HEK293 (cell line): Measurements from ENCODE around the gene MS4A10.

Source experiments
- CTCF ChIA-PET: fragments of 350-600 bp; formaldehyde crosslinking; extraction: SDS; loops from one replicate; lab custom pipeline; 2021; ENCODE audit warnings: antibody characterized with exemption; lab: Yijun Ruan, JAX
- POLR2A ChIA-PET: fragments of 300-600 bp; formaldehyde crosslinking; extraction: SDS; loops from one replicate; lab custom pipeline; 2020; ENCODE audit warnings: antibody characterized with exemption, inconsistent platforms; lab: Yijun Ruan, JAX
- H3K27ac ChIP-seq: fragments of 200-500 bp; sonication (Bioruptor generic); 2 replicates; pipeline ENCODE4 v1.5.1; 2014; ENCODE audit warnings: low read depth, low read length, control low read depth, inconsistent platforms; ENCODE audit errors: extremely low read depth
- H3K36me3 ChIP-seq, 2 experiments: fragments of 200-500 bp in 1 of 2; sonication (Bioruptor generic) in 1 of 2; 1 replicate in 1 of 2; 2 replicates in 1 of 2; pipeline ENCODE4 v1.5.1; 2014 to 2017; ENCODE audit warnings: inconsistent platforms in 2 of 2, low read length in 2 of 2; ENCODE audit not compliant: control insufficient read depth in 2 of 2, insufficient read depth in 1 of 2
- H3K4me1 ChIP-seq: fragments of 200-500 bp; sonication (Bioruptor generic); 2 replicates; pipeline ENCODE4 v1.5.1; 2014; ENCODE audit warnings: mild to moderate bottlenecking, low read length, inconsistent platforms; ENCODE audit not compliant: control insufficient read depth, insufficient read depth
- H3K4me3 ChIP-seq: 2 replicates; pipeline ENCODE4 v1.5.1; 2011; ENCODE audit warnings: low read depth, mild to moderate bottlenecking, control low read depth, low read length, moderate library complexity
- H3K9me3 ChIP-seq: fragments of 200-500 bp; sonication (Bioruptor generic); 2 replicates; pipeline ENCODE4 v1.5.1; 2014; ENCODE audit warnings: low read depth, low read length, inconsistent platforms; ENCODE audit not compliant: control insufficient read depth, insufficient read depth
- IKZF3 ChIP-seq: fragments of 450-650 bp; IDR thresholded peaks from 2 replicates; pipeline ENCODE4 v1.5.0; 2018; ENCODE audit warnings: missing biosample characterization, mild to moderate bottlenecking, missing genetic modification characterization, moderate library complexity
- ZBTB17 ChIP-seq: fragments of 450-650 bp; formaldehyde crosslinking; IDR thresholded peaks from 2 replicates; pipeline ENCODE4 v1.5.1; 2016; ENCODE audit warnings: missing biosample characterization, missing genetic modification characterization
- ZFP3 ChIP-seq: fragments of 450-650 bp; formaldehyde crosslinking; IDR thresholded peaks from 2 replicates; pipeline ENCODE4 v1.5.1; 2016; ENCODE audit warnings: low read depth, missing biosample characterization, missing genetic modification characterization
- ZNF132 ChIP-seq: fragments of 450-650 bp; formaldehyde crosslinking; IDR thresholded peaks from 2 replicates; pipeline ENCODE4 v1.5.1; 2017; ENCODE audit warnings: missing biosample characterization, missing genetic modification characterization, borderline replicate concordance
- ZNF138 ChIP-seq: fragments of 450-650 bp; formaldehyde crosslinking; IDR thresholded peaks from 2 replicates; pipeline ENCODE4 v1.5.1; 2016; ENCODE audit warnings: missing biosample characterization, missing genetic modification characterization, borderline replicate concordance
- ZNF155 ChIP-seq: fragments of 450-650 bp; formaldehyde crosslinking; IDR thresholded peaks from 2 replicates; pipeline ENCODE4 v1.5.1; 2016; ENCODE audit warnings: missing biosample characterization, missing genetic modification characterization
- ZNF302 ChIP-seq: fragments of 450-650 bp; formaldehyde crosslinking; IDR thresholded peaks from 2 replicates; pipeline ENCODE4 v1.5.1; 2016; ENCODE audit warnings: missing biosample characterization, missing genetic modification characterization, low read depth
- ZNF311 ChIP-seq: fragments of 450-650 bp; formaldehyde crosslinking; IDR thresholded peaks from 2 replicates; pipeline ENCODE4 v1.5.1; 2017; ENCODE audit warnings: missing biosample characterization, missing genetic modification characterization, borderline replicate concordance
- ZNF404 ChIP-seq: fragments of 450-650 bp; formaldehyde crosslinking; IDR thresholded peaks from 2 replicates; pipeline ENCODE4 v1.5.1; 2017; ENCODE audit warnings: missing biosample characterization, missing genetic modification characterization
- ZNF776 ChIP-seq: fragments of 450-650 bp; formaldehyde crosslinking; IDR thresholded peaks from 2 replicates; pipeline ENCODE4 v1.5.0; 2017; ENCODE audit warnings: missing biosample characterization, missing genetic modification characterization, borderline replicate concordance
- ZNF777 ChIP-seq: fragments of 450-650 bp; formaldehyde crosslinking; IDR thresholded peaks from 2 replicates; pipeline ENCODE4 v1.5.1; 2017; ENCODE audit warnings: missing biosample characterization, missing genetic modification characterization, borderline replicate concordance
- TF ChIP-seq, protein P1 (sequence below): fragments of 450-650 bp; formaldehyde crosslinking; IDR thresholded peaks from 2 replicates; pipeline ENCODE4 v1.5.1; 2017; ENCODE audit warnings: missing biosample characterization, missing genetic modification characterization
- TF ChIP-seq, protein P2 (sequence below): fragments of 450-650 bp; formaldehyde crosslinking; IDR thresholded peaks from 2 replicates; pipeline ENCODE4 v1.5.1; 2016; ENCODE audit warnings: missing biosample characterization, missing genetic modification characterization
- TF ChIP-seq, protein P3 (sequence below): fragments of 450-650 bp; formaldehyde crosslinking; IDR thresholded peaks from 2 replicates; pipeline ENCODE4 v1.5.1; 2016; ENCODE audit warnings: missing biosample characterization, missing genetic modification characterization
- TF ChIP-seq, protein P4 (sequence below): fragments of 450-650 bp; formaldehyde crosslinking; IDR thresholded peaks from 2 replicates; pipeline ENCODE4; 2016; ENCODE audit warnings: missing biosample characterization, missing genetic modification characterization

The MS4A10 gene

DNA sequence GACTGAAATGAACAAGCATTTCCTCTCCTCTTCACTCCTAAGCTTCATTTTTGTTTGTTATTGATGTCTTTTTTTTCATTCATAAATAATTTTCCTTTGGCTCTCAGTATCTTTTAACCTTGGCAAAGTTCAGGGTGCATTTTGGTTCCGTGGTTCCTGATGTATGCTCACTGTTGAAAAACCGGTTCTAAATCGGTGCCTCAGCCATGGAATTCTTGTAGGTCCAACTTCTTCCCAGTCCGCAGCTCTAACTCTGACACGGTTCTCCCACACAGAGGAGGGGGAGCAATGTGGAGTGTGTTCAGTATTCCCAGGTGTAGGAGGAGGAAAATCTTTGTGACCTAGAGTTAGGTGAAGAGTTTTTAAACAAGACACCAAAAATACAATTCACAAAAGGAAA is 41.0 kb upstream of the MS4A10 start:
- Histone ChIP-seq H3K4me1 (no peaks in the 10 kb centered on the region), H3K27ac (no peak overlapping the region), H3K9me3 (no peaks in the 10 kb centered on the region), H3K36me3 (no peaks in the 10 kb centered on the region), H3K4me3 (no peak overlapping the region)
- CTCF ChIA-PET = interaction anchor here (1.1 to 1.3 kb wide), 2 partner anchors 43 to 381 kb away, joined by 3 to 4 read pairs; no protein-coding TSS in a partner anchor
- TF ChIP-seq ZNF132 (tag by site-specific recombination) = no peak
- TF ChIP-seq ZNF776 (tag by site-specific recombination) = no peak
- POLR2A ChIA-PET = no interaction called here

DNA sequence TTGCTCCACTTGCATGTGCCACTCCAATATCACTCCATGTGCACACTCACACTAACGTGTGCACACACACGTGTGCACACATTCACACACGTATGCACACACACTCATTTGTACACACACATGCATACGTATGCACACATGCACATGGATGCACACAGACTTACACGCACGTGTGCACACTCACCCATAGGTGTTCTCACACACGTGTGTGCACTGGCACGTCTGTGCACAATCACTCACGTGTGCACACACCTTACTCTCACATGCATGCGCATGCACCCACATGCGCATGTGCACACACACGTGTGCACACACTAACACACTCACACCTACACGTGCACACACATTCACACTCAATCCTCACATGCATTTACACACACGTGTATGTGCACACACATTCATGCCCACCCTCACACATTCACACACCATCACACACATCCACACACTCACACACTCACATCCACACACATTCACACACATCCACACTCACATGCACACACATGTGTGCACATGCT is 37.7 kb upstream of the MS4A10 start:
- no peaks in the 10 kb centered on the region for H3K36me3 ChIP-seq
- CTCF ChIA-PET = no interaction called here
- TF ChIP-seq, protein P1, sequence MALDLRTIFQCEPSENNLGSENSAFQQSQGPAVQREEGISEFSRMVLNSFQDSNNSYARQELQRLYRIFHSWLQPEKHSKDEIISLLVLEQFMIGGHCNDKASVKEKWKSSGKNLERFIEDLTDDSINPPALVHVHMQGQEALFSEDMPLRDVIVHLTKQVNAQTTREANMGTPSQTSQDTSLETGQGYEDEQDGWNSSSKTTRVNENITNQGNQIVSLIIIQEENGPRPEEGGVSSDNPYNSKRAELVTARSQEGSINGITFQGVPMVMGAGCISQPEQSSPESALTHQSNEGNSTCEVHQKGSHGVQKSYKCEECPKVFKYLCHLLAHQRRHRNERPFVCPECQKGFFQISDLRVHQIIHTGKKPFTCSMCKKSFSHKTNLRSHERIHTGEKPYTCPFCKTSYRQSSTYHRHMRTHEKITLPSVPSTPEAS = peak; percentile 69
- no peak for TF ChIP-seq ZNF404 (tag by site-specific recombination)
- no peak overlapping the region for H3K27ac ChIP-seq
- no peaks in the 10 kb centered on the region for H3K9me3 ChIP-seq
- H3K4me1 ChIP-seq = no peaks in the 10 kb centered on the region
- no peak overlapping the region for H3K4me3 ChIP-seq
- POLR2A ChIA-PET = no interaction called here

DNA sequence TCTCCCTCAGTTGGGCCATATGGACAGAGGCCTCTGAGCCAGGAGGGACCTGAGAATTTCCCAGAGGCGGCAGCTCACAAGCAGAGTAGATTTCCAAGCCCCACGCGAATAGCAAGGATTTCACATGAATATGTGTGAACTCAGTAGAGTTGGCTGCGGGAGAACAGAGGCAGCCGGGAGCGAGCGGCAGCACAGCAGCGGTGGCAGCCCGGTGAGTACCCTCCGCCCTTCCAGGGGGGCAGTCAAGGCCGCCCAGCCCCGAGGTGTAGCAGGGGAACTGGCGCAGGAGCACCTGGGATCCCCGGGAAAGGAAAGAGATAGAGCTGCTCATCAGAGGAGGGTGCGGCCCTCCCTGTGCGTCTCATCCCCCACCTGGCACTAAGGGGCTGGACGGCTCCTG is 36.9 kb upstream of the MS4A10 start:
- H3K36me3 ChIP-seq = no peaks in the 10 kb centered on the region
- CTCF ChIA-PET = no interaction called here
- TF ChIP-seq ZNF138 (tag by site-specific recombination) = no peak
- no peak for TF ChIP-seq ZFP3 (tag by site-specific recombination)
- TF ChIP-seq, protein P2, sequence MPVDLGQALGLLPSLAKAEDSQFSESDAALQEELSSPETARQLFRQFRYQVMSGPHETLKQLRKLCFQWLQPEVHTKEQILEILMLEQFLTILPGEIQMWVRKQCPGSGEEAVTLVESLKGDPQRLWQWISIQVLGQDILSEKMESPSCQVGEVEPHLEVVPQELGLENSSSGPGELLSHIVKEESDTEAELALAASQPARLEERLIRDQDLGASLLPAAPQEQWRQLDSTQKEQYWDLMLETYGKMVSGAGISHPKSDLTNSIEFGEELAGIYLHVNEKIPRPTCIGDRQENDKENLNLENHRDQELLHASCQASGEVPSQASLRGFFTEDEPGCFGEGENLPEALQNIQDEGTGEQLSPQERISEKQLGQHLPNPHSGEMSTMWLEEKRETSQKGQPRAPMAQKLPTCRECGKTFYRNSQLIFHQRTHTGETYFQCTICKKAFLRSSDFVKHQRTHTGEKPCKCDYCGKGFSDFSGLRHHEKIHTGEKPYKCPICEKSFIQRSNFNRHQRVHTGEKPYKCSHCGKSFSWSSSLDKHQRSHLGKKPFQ (tag by site-specific recombination) = no peak
- no peak for TF ChIP-seq ZBTB17 (tag by site-specific recombination)
- no peak for TF ChIP-seq ZNF302 (tag by site-specific recombination)
- no peak for TF ChIP-seq IKZF3 (tag by site-specific recombination)
- TF ChIP-seq, protein P3, sequence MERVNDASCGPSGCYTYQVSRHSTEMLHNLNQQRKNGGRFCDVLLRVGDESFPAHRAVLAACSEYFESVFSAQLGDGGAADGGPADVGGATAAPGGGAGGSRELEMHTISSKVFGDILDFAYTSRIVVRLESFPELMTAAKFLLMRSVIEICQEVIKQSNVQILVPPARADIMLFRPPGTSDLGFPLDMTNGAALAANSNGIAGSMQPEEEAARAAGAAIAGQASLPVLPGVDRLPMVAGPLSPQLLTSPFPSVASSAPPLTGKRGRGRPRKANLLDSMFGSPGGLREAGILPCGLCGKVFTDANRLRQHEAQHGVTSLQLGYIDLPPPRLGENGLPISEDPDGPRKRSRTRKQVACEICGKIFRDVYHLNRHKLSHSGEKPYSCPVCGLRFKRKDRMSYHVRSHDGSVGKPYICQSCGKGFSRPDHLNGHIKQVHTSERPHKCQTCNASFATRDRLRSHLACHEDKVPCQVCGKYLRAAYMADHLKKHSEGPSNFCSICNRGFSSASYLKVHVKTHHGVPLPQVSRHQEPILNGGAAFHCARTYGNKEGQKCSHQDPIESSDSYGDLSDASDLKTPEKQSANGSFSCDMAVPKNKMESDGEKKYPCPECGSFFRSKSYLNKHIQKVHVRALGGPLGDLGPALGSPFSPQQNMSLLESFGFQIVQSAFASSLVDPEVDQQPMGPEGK (tag by site-specific recombination) = no peak
- TF ChIP-seq, protein P1 = no peak
- no peak for TF ChIP-seq ZNF777
- TF ChIP-seq, protein P4, sequence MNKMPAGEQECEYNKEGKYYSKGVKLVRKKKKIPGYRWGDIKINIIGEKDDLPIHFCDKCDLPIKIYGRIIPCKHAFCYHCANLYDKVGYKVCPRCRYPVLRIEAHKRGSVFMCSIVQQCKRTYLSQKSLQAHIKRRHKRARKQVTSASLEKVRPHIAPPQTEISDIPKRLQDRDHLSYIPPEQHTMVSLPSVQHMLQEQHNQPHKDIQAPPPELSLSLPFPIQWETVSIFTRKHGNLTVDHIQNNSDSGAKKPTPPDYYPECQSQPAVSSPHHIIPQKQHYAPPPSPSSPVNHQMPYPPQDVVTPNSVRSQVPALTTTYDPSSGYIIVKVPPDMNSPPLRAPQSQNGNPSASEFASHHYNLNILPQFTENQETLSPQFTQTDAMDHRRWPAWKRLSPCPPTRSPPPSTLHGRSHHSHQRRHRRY (tag by site-specific recombination) = no peak
- TF ChIP-seq ZNF311 (tag by site-specific recombination) = no peak
- TF ChIP-seq ZNF155 = no peak
- no peak overlapping the region for H3K4me3 ChIP-seq
- no peaks in the 10 kb centered on the region for H3K9me3 ChIP-seq
- H3K4me1 ChIP-seq = no peaks in the 10 kb centered on the region
- H3K27ac ChIP-seq = no peak overlapping the region
- POLR2A ChIA-PET = no interaction called here
